Astrocyte (in vitro differentiated cells and primary cell): ENCODE measurements around the gene NEBL. TPM values are rescaled to one million over a fixed set of nuclear protein-coding genes. Genes with fewer than 3 reads are reported as not detected.

Source experiments
- DNase-seq: peaks from one replicate; pipeline ENCODE4 v3.0.0-alpha.2; 2010; ENCODE audit warnings: low read depth
- FAIRE-seq: peaks from 2 replicates; lab custom pipeline; 2011; peaks lifted over from hg19 to GRCh38; lab: Jason Lieb, UNC
- H2AFZ ChIP-seq: 2 replicates; pipeline ENCODE4 v1.6.0; 2012; ENCODE audit warnings: low read depth, low read length, inconsistent platforms
- H3K27ac ChIP-seq: 2 replicates; pipeline ENCODE4 v1.5.1; 2011; ENCODE audit warnings: low read depth, low read length, inconsistent platforms
- H3K27me3 ChIP-seq: 2 replicates; pipeline ENCODE4 v1.6.0; 2011; ENCODE audit warnings: low read length, inconsistent platforms; ENCODE audit not compliant: insufficient read depth
- H3K36me3 ChIP-seq: 2 replicates; pipeline ENCODE4 v1.5.1; 2011; ENCODE audit warnings: low read length, inconsistent platforms; ENCODE audit not compliant: insufficient read depth
- H3K4me1 ChIP-seq: 2 replicates; pipeline ENCODE4 v1.5.1; 2011; ENCODE audit warnings: low read length, inconsistent platforms; ENCODE audit not compliant: insufficient read depth
- H3K4me2 ChIP-seq: 2 replicates; pipeline ENCODE4 v1.6.0; 2012; ENCODE audit warnings: low read length, inconsistent platforms
- H3K4me3 ChIP-seq: 2 replicates; pipeline ENCODE4 v1.5.1; 2011; ENCODE audit warnings: low read depth, mild to moderate bottlenecking, low read length, inconsistent platforms; ENCODE audit not compliant: insufficient read depth
- H3K79me2 ChIP-seq: 2 replicates; pipeline ENCODE4 v1.6.0; 2012; ENCODE audit warnings: mild to moderate bottlenecking, low read length, inconsistent platforms; ENCODE audit not compliant: insufficient read depth
- H3K9ac ChIP-seq: 2 replicates; pipeline ENCODE4 v1.6.0; 2012; ENCODE audit warnings: mild to moderate bottlenecking, low read length, inconsistent platforms
- H3K9me3 ChIP-seq: 2 replicates; pipeline ENCODE4 v1.5.1; 2012; ENCODE audit warnings: low read depth, mild to moderate bottlenecking, low read length, inconsistent platforms; ENCODE audit not compliant: insufficient read depth
- H4K20me1 ChIP-seq: 2 replicates; pipeline ENCODE4 v1.6.0; 2012; ENCODE audit warnings: low read length, inconsistent platforms; ENCODE audit not compliant: insufficient read depth
- H3K27ac Mint-ChIP-seq: one replicate; pipeline ENCODE4 v1.8.0; 2021; ENCODE audit warnings: mild to moderate bottlenecking, mixed read lengths; ENCODE audit not compliant: unreplicated experiment
- H3K27me3 Mint-ChIP-seq: one replicate; pipeline ENCODE4 v1.8.0; 2021; ENCODE audit warnings: low read depth, mixed read lengths; ENCODE audit not compliant: unreplicated experiment
- H3K36me3 Mint-ChIP-seq: one replicate; pipeline ENCODE4 v1.8.0; 2021; ENCODE audit warnings: low read depth, mixed read lengths; ENCODE audit not compliant: unreplicated experiment
- H3K4me1 Mint-ChIP-seq: one replicate; pipeline ENCODE4 v1.8.0; 2021; ENCODE audit warnings: low read depth, mixed read lengths; ENCODE audit not compliant: unreplicated experiment
- H3K4me3 Mint-ChIP-seq: one replicate; pipeline ENCODE4 v1.8.0; 2021; ENCODE audit warnings: mild to moderate bottlenecking, moderate library complexity, mixed read lengths; ENCODE audit not compliant: unreplicated experiment
- H3K9me3 Mint-ChIP-seq: one replicate; pipeline ENCODE4 v1.8.0; 2021; ENCODE audit warnings: mild to moderate bottlenecking, mixed read lengths; ENCODE audit not compliant: unreplicated experiment
- EZH2 ChIP-seq: IDR thresholded peaks from 2 replicates; pipeline ENCODE4 v1.6.1; 2012; ENCODE audit warnings: mild to moderate bottlenecking, low read length, inconsistent platforms; ENCODE audit not compliant: insufficient read depth
- total RNA-seq: library from RNA; stranded (reverse); gene quantifications from 2 replicates; pipeline ENCODE4 v1.2.1, GENCODE V29; 2021
- TF ChIP-seq, protein P1 (sequence below): IDR thresholded peaks from 2 replicates; pipeline ENCODE4 v1.5.1; 2011; ENCODE audit warnings: low read depth, mild to moderate bottlenecking, inconsistent platforms, low read length, moderate library complexity; ENCODE audit not compliant: insufficient read depth

NEBL gene
- total RNA-seq, 1 donor from 2014 or later: 6.0 TPM

DNA sequence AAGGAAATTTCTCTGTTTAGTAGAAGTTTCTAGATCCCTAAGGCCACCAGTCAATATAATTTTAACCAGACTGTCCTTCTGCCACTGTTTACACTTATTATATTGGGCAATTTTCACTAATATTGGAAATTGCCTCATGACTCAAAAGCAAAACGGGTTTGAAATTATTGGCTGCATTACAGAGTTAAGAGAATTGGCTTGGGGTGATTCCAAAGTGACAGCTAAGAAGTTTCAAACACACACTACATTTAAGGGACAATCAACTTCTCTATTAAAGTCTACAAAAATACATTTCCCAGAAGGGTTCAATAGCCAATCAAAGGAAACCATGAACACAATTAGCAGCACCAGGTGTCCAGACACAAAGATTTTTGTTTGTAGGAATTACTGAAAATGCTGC is 111.9 kb downstream of the NEBL start:
- Mint-ChIP-seq H3K9me3 (no peaks in the 10 kb centered on the region), H3K36me3 (no peaks in the 10 kb centered on the region), H3K27me3 (no peaks in the 10 kb centered on the region), H3K4me1 (no peaks in the 10 kb centered on the region), H3K27ac (no peak overlapping the region), H3K4me3 (no peak overlapping the region)
- no peak overlapping the region for H3K4me3 ChIP-seq
- TF ChIP-seq, protein P1, sequence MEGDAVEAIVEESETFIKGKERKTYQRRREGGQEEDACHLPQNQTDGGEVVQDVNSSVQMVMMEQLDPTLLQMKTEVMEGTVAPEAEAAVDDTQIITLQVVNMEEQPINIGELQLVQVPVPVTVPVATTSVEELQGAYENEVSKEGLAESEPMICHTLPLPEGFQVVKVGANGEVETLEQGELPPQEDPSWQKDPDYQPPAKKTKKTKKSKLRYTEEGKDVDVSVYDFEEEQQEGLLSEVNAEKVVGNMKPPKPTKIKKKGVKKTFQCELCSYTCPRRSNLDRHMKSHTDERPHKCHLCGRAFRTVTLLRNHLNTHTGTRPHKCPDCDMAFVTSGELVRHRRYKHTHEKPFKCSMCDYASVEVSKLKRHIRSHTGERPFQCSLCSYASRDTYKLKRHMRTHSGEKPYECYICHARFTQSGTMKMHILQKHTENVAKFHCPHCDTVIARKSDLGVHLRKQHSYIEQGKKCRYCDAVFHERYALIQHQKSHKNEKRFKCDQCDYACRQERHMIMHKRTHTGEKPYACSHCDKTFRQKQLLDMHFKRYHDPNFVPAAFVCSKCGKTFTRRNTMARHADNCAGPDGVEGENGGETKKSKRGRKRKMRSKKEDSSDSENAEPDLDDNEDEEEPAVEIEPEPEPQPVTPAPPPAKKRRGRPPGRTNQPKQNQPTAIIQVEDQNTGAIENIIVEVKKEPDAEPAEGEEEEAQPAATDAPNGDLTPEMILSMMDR: no peak
- no peak for TF ChIP-seq EZH2
- FAIRE-seq (no peak), DNase-seq (no peak)
- H3K79me2 ChIP-seq: no peaks in the 10 kb centered on the region
- H3K4me2 ChIP-seq: no peak overlapping the region
- no peaks in the 10 kb centered on the region for H3K4me1 ChIP-seq
- no peak overlapping the region for H2AFZ ChIP-seq
- H3K36me3 ChIP-seq: no peaks in the 10 kb centered on the region
- H3K27ac ChIP-seq: no peak overlapping the region
- no peaks in the 10 kb centered on the region for H4K20me1 ChIP-seq
- no peaks in the 10 kb centered on the region for H3K9me3 ChIP-seq
- no peak overlapping the region for H3K9ac ChIP-seq
- H3K27me3 ChIP-seq: no peaks in the 10 kb centered on the region

DNA sequence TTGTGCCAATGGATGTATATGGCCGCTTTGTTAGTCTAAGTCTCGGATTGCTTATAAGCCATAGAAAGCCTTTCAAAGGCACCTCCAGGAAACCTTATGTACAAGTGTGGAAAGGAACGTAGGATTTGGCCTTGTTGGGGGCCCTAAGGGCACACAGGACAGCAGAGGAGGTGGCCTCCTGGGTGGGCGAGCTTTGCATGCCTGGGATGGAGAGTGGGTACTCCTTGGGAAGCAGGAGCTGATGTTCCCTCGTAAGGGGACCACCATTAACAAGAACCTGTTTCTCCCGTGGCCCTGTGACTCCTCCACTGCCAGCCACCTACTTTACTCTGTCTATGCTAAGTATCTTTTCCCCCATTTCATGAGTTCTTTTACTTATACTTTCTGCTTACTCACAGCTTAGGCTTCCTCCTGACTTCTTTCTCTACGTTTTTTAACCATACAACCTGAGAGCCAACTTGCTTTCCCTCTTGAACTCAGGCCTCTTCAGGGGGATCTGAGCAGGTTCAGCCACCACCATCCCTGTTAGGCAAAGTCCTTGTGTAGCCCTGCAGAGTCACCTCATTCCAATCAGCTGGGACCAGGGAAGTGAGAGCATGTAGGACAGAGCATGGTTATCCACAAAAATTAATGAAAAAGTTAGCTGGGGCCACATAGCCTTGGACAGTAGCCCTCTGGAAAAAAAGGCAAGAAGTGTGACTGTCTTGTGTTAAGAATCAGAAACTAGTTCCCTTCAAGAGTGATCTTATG is 118.9 kb downstream of the NEBL start:
- Histone ChIP-seq H4K20me1 (no peaks in the 10 kb centered on the region), H3K27ac (no peak overlapping the region), H3K4me3 (no peak overlapping the region), H3K79me2 (no peaks in the 10 kb centered on the region), H3K36me3 (no peaks in the 10 kb centered on the region), H3K9me3 (no peaks in the 10 kb centered on the region), H3K4me2 (no peak overlapping the region), H3K9ac (no peak overlapping the region), H2AFZ (no peak overlapping the region), H3K4me1 (no peaks in the 10 kb centered on the region), H3K27me3 (no peaks in the 10 kb centered on the region)
- FAIRE-seq: no peak
- peaks cover 2% of the 10 kb centered on the region for H3K9me3 Mint-ChIP-seq
- no peak overlapping the region for H3K27ac Mint-ChIP-seq
- TF ChIP-seq, protein P1: no peak
- no peaks in the 10 kb centered on the region for H3K27me3 Mint-ChIP-seq
- no peaks in the 10 kb centered on the region for H3K36me3 Mint-ChIP-seq
- H3K4me3 Mint-ChIP-seq: no peak overlapping the region
- no peak for DNase-seq
- H3K4me1 Mint-ChIP-seq: no peaks in the 10 kb centered on the region

DNA sequence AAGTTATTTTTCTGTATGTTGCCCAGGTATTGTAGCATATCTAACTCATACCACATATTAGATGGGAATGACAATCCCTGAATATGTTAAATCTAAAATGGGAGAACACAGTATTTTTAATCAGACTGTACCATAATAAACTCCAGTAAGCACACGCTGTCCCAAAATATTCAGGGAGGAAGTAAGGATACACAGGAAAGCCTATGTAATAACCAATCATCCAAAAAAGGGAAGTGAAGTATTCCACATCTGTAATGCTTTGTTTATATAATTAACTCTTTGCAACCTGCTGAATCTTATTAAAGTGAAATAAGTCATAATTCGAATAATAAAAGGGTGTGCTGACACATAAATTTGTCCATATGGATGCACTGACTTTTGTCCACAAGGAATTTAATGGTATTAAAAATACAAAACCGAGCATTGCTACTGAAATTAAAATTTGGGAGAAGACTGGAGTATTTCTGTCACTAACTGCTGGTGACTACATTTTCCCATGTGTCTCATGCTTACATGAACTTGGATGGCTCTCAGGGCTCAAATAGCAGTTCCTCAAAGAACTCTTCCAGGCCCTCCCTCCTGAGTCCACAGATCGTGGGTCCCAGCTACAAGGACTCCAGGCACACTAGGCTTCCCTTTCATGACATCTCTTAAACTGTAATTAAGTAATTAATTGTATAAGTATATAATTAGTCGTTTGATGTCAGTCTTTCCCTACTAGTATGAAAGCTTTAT is 120.6 kb downstream of the NEBL start:
- Histone ChIP-seq H3K27ac (no peak overlapping the region), H3K27me3 (no peaks in the 10 kb centered on the region), H3K9me3 (no peaks in the 10 kb centered on the region), H3K4me3 (no peak overlapping the region), H3K79me2 (no peaks in the 10 kb centered on the region), H4K20me1 (no peaks in the 10 kb centered on the region), H3K36me3 (no peaks in the 10 kb centered on the region), H3K4me1 (no peaks in the 10 kb centered on the region), H2AFZ (no peak overlapping the region), H3K9ac (no peak overlapping the region), H3K4me2 (no peak overlapping the region)
- H3K27ac Mint-ChIP-seq: no peak overlapping the region
- H3K36me3 Mint-ChIP-seq: no peaks in the 10 kb centered on the region
- no peak overlapping the region for H3K4me3 Mint-ChIP-seq
- H3K4me1 Mint-ChIP-seq: no peaks in the 10 kb centered on the region
- DNase-seq: no peak
- TF ChIP-seq EZH2: no peak
- TF ChIP-seq, protein P1: no peak
- H3K27me3 Mint-ChIP-seq: no peaks in the 10 kb centered on the region
- peaks cover 2% of the 10 kb centered on the region for H3K9me3 Mint-ChIP-seq
- FAIRE-seq: no peak
